Activated T-cell treated with anti-CD3 and anti-CD28 coated beads for 4 hours (primary cell): Measurements from ENCODE around the gene MAZ.
"Not testable (repeated sequence)": the region's sequence is repeated elsewhere in the genome, so short reads cannot be mapped to it uniquely, and the experiment has no call there.

Experiments used
- DNase-seq: peaks from one replicate; pipeline ENCODE4 v3.0.0-alpha.2; 2020

Gene MAZ

DNA sequence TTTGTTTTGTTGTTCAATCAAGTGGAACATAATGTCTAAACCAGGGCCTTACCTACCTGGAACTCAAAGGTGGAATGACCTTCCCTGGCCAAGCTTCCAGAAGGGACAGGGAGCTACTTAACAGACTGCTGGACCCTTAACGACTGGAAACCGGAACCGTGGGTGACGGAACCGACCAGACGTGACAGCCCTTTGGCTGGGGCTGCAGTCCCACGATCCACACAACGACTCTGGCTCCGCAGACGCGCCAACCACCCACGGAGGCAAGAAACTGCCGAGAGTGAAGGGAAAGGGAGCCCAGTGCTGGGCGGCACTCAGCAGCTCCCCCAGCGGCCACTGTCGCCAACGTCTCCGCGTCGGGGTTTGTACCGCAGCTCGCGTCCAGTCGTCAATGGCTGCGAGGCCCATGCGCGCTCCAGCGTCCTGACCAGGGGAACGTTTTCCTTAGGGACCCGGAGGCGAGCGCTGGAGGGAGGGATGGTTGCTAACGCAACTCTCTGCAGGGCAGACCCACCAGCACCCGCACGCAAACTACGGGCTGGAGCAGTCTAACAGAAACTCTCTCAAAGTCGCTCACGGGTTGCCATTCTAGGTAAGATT is 21.3 kb upstream of the MAZ start:
- DNase-seq: peak; percentile 60

DNA sequence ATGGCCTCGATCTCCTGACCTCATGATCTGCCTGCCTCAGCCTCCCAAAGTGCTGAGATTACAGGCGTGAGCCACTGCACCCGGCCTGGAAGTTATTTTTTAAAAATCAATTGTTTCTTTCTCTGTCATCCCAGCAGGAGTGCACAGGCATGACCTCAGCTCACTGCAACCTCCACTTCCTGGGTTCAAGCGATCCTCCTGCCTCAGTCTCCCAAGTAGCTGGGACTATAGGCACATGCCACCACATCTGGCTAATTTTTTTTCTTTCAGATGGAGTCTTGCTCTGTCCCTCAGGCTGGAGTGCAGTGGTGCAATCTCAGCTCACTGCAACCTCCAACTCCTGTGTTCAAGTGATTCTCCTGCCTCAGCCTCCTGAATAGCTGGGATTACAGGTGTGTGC is 19.2 kb upstream of the MAZ start:
- DNase-seq: not testable (repeated sequence)

DNA sequence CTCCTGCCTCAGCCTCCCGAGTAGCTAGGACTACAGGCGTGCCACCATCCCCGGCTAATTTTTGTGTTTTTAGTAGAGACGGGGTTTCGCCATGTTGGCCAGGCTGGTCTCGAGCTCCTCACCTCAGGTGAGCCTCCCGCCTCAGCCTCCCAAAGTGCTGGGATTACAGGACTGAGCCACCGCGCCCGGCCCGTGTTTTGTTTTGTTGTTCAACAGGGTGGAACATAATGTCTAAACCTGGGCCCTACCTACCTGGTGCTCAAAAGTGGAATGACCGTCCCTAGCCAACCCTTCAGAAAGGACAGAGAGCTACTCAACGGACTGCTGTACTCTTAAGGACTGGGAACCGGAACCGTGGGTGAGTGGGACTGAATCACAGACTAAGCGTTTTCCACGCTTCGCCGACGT is 16.6 kb upstream of the MAZ start:
- DNase-seq: no peak

DNA sequence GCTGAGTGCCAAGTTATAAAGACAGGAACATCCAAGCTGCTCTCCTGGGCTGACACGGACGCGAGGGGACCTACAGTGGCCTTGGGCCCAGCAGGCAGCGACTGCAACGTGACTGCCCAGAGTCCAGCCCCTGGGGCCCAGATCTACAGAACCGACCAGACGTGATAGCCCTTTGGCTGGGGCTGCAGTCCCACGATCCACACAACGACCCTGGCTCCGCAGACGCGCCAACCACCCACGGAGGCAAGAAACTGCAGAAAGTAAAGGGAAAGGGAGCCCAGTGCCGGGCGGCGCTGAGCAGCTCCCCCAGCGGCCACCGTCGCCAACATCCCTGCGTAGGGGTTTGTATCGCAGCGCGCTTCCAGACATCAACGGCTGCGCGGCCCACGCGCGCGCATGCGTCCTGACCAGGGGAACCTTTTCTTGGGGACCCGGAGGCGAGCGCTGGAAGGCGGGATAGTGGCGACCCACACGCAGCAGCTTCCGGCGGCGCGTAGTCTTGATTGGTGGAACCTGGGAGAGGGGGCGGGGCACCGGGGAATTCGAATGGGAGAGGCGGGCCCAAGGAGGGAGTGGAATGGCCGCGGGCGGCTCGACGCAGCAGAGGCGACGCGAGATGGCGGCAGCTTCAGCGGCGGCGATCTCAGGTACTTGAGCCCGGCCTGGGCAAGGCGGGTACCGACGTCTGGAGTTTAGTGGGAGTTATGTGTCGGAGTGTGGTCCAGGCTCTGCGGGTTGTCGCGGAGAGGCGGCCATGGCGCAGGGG is 16.0 kb upstream of the MAZ start, which contains the start of gene KIF22:
Gene KIF22, plus strand, starts transcription at position 569 of the 766 bp plus-strand sequence. Its CDS starts 9 bp downstream, at position 578.
- DNase-seq: peak; percentile 99

DNA sequence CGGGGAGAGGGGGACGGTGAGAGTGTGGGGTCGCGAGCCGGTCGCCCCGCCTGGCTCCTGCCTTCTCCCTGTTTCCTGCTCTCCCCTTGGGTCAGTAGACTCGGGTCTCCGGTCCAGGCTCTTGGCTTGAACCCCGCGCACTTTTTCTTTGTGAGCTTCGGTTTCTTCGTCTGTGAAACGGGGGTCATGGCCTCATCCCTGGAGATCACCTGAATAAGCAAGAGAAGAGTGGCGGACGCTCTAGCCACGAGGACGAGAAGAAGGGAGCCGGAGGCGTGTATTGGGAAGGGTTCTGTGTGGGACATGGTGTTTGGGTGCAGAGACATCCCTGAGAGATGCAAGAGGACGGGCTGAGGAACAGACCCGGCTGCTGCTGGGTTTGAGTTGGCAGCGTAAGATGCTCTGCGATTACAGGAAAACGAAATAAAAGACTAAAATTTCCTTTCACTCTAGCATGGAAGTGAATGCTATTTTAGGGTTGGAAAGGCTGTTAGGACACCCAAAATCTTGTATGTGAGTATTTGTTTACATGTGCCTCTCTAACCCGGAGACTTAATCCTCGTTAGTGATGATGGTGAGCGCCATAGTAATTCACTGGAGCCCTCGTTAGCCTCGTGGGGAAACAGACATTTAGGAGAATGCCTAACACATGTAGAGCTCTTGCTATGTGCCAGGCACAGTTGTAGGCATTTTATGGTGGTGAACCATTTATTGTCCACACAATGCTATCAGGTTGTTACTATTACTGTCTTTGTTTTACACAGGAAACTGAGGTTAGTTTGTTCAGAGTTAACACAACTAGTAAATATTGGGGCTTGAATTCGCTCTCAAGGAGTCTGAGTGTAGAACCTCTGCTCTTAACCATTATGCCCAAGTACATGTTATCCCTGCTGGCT is 15.1 kb upstream of the MAZ start:
- DNase-seq: no peak

DNA sequence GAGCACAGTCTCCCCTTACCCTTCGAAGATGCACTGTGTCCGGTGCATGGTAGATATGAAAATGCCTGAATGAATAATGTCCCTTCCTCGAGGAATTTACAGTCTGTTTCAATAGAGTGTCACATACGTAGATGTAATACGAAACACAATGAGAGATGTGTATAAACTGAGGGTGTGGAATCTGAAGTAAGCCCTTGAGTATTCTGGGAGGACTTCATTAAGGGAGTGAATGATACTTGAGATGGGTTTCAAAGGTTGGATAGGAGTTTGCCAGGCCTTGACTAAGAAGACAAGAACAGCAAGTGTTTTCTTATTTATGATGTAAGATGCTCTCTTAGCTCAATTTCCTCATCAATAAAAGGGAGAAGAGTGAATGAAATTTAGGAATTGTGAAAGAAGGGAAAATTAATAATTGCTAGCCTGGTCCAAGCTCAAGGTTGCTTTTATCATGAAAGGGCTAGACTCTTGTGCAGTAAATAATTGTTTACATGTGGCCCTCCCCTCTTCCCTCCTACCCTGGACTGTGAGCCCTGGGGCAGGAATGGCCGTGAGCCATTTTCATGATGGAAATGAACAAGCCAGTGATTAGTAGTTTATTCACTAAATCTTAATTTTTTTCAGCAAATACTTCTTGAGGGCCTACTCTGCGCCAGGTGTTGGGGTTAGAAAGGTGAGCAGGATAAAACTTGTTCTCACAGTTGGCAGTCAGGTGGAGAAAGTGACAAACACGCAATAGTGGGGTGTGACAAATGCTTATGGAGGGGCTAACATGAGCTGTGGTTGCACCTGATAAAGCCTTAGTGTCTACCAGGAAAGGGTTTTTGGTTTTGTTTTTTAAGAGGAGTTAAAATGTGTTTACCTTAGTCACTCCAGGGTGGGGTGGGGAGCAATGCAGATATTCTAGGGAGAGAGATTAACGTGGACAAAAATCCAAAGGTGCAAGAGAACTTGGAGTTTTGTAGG is 14.2 kb upstream of the MAZ start:
- no peak for DNase-seq

DNA sequence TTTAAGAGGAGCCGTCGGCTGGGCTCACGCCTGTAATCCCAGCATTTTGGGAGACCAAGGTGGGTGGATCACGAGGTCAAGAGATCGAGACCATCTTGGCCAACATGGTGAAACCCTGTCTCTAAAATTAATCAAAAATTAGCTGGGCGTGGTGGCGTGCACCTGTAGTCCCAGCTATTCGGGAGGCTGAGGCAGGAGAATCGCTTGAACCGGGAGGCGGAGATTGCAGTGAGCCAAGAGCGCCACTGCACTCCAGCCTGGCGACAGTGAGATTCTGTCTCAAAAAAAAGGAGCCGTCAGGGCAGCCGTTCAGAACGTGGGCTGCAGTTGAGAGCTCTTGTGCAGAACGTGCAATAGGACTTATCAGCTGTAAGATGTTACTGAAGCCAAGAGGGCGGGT is 13.2 kb upstream of the MAZ start:
- DNase-seq: not testable (repeated sequence)

DNA sequence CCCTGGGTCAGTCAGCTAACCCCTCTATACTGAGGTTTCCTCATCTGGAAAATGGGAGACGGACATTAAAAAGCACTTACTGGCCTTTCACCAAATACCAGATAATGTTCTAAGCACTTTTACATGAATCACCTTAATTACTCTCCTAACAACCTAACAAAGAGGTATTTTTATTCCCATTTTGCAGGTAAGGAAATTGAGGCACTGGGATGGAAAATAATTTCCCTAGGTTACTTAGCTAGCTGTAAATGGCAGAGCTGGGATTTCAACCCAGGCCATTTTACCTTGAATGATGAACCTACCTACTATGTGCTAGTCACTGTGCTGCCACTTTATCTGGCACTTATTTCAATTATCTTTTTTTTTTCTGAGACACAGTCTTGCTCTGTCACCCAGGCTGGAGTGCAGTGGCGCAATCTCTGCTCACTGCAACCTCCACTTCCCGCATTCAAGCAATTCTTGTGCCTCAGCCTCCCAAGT is 12.1 kb upstream of the MAZ start:
- DNase-seq: no peak

DNA sequence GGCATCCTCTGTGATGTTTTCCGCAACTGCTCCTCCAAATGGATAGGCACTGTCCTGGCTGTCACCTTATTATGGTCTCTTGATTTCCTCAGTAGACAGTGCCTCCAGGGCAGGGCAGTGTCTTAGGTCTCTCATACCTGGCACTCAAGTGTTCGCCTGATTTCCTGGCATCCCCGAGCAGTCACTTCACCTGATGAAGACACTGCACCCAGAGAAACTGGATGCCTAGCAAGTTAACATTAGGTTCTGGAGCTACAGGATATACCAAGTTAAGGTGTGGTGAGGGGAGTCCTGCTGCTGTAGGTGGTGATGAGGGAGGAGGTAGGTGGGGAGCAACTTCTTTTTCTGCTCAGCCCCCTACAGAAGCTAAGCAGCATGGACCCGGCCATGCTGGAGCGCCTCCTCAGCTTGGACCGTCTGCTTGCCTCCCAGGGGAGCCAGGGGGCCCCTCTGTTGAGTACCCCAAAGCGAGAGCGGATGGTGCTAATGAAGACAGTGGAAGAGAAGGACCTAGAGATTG is 3.9 kb upstream of the MAZ start:
- no peak for DNase-seq

DNA sequence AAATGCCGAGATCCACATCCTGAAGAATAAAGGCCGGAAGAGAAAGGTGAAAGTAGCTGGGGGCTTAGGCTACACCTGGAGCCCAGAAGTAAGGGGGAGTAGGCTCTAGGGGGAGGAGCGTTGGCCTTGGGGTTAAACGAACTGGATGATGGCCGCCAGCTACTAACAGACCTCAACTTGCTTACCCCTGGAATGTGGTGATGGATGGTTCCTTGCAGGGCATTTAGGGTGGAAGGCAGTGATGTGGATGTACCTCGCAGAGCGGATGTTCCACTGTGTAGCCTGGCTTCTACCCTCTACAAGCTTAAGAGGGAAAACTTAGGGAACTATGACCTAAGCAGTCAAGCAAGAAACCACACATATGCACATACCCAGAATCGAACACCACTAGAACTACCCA is 2.3 kb upstream of the MAZ start:
- DNase-seq: no peak

DNA sequence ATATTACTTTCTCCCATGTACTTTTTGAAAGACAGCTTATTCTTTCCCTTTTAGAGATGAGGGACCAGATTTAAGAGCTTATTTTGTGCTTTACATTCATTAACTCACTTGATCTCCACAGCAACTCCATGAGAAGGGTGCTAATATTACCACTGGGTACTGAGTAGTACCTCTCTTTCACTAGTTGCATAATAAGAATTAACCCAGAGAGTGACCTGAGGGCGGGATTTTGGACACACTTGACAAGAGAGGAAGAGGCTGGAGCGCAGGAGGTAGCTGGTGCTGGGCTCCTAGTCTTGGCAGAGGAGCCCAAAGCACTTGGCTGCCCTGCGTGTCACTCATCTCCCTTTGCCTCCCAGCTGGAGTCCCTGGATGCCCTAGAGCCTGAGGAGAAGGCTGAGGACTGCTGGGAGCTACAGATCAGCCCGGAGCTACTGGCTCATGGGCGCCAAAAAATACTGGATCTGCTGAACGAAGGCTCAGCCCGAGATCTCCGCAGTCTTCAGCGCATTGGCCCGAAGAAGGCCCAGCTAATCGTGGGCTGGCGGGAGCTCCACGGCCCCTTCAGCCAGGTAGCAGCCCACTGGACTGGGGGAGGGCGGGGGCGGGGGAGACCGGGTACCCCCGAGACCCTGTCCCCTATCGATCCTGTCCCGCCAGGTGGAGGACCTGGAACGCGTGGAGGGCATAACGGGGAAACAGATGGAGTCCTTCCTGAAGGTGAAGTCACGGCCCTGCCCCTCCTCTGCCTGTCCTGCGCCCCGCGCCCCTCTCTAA is 1.7 kb upstream of the MAZ start:
- DNase-seq: no peak

DNA sequence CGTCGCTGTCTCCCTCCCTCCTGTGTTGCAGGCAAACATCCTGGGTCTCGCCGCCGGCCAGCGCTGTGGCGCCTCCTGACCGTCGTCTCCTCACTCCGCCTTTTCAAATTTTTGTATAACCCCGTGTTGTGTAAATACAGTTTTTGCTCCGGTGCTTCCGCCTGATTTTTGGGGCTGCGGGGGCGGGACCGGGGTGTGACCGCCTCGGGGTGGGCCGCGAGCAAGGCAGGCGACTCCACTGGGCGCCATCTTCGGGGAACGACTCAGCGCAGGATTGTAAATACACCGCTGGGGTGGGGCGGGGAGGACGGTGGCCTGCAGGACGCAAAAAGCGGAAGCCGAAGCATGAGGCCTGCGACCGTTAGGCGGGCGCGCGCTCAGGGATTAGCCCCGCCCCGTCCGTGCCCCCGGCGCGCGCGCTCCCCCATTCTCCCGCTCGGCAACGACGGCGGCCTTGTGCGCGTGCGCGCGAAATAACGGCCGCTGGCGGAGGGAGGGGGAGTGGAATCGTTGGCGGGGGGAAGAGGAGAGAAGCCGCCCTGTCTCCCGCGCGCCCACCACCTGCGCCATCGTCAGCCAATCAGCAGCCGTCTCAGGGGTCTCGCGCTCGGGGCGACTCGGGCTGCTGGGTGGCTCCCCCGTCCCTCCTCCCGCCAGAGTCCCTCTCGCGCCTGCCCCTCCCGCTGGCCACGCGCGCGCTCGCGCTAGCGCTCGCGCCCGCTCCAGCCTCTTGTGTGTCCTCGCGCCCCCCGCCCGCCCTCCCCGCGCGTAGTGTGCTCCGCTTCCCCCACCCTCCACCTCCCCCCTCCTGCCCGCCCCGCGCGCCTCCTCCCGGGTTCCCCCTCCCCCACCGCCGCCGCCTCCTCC is 864 bp upstream of the MAZ start:
- DNase-seq: peak; percentile 93

DNA sequence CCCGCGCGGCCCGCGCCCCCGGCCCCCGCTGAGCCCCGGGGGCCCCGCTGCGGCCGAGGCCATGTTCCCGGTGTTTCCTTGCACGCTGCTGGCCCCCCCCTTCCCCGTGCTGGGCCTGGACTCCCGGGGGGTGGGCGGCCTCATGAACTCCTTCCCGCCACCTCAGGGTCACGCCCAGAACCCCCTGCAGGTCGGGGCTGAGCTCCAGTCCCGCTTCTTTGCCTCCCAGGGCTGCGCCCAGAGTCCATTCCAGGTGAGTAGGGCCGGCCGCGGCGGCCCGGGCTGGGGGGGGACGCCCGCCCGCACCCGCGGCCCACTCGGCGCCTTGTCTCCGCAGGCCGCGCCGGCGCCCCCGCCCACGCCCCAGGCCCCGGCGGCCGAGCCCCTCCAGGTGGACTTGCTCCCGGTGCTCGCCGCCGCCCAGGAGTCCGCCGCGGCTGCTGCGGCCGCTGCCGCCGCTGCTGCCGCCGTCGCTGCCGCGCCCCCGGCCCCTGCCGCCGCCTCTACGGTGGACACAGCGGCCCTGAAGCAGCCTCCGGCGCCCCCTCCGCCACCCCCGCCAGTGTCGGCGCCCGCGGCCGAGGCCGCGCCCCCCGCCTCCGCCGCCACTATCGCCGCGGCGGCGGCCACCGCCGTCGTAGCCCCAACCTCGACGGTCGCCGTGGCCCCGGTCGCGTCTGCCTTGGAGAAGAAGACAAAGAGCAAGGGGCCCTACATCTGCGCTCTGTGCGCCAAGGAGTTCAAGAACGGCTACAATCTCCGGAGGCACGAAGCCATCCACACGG is 504 bp downstream of the MAZ start:
- DNase-seq: no peak

DNA sequence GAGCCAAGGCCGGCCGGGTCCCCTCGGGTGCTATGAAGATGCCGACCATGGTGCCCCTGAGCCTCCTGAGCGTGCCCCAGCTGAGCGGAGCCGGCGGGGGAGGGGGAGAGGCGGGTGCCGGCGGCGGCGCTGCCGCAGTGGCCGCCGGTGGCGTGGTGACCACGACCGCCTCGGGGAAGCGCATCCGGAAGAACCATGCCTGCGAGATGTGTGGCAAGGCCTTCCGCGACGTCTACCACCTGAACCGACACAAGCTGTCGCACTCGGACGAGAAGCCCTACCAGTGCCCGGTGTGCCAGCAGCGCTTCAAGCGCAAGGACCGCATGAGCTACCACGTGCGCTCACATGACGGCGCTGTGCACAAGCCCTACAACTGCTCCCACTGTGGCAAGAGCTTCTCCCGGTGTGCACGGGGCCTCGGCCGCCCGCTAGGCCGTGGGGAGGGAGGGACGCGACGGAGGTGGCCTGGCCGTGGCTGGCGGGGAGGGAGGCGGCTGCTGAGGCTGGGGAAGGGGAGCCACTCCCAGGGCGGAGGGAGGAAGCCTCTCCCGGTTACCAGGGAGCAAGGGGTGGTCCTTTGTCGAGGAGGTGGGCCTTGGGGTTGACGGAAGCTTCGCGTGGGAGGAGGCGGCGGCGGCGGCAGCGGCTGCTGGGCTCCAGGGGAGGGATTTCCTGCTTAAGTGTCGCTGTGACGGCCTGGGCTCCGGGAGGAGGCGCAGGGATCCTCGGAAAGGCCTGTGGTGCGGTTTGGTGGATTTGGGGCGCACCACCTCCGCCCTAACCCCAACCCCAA is 1.3 kb downstream of the MAZ start:
- peak; percentile 83 for DNase-seq

DNA sequence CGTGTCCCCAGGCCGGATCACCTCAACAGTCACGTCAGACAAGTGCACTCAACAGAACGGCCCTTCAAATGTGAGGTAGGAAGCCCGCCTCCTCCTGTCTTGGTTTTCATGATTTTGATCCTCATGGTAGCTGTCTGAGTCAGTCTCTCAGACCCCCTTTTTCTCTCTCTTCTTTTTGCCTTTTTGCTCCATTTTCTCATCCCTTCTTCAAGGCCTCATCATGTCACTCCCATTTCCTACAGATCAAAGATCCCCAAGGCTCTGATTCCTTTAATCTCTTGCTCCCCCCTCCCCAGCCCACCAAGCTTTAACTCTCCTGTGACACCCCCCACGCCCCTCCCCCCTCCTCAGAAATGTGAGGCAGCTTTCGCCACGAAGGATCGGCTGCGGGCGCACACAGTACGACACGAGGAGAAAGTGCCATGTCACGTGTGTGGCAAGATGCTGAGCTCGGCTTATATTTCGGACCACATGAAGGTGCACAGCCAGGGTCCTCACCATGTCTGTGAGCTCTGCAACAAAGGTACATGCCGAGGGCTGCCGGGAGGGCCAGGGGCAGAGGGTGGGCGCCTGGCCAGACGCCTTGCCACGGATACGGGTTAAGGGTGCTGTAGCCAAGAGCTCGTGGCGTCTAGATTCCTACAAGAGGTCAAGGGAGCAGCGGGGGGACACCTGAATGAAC is 2.0 kb downstream of the MAZ start:
- no peak for DNase-seq

DNA sequence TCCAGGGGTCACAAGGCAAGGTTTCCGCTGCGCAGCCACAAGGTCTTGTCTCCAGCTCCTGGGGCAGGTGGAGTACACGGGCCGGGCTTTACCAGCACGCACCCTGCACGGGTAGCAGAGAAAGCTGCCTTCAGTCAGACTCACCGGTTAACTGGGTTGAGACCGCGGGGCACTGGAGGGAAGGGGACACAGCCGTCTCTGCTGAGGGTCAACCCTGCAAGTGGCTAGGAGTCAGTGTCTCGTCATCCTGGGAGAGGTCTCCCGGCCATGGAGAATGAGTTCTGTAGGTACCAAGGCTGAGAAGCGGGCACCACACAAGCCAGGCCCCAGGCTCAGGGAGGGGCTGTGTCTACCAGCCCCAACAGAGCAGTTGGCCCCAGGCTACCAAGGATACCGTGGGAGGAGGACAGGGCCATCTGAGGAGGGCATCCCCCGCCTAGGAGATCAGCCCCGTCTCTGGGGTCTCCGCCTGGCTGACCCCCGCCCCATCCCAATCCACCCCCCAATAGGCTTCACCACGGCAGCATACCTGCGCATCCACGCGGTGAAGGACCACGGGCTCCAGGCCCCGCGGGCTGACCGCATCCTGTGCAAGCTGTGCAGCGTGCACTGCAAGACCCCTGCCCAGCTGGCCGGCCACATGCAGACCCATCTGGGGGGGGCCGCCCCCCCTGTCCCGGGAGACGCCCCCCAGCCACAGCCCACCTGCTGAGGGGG is 2.9 kb downstream of the MAZ start:
- DNase-seq: no peak
